SK-N-SH treated with all-trans-retinoic acid at 6 μM for 48 hours (cell line): Measurements from ENCODE around the gene SDK2.

Experiments
- ATAC-seq: fragments of 200-7000 bp; cut with Tn5 transposase; 3 replicates; pipeline ENCODE4 v1.9.1; 2020; ENCODE audit warnings: mild to moderate bottlenecking, moderate library complexity
- ARNTL ChIP-seq: fragments of 450-650 bp; formaldehyde crosslinking; IDR thresholded peaks from 2 replicates; pipeline ENCODE4 v1.5.0; 2020; ENCODE audit warnings: low read depth, mild to moderate bottlenecking, moderate library complexity, borderline replicate concordance
- BACH2 ChIP-seq: fragments of 250-450 bp; sonication (Bioruptor Pico); IDR thresholded peaks from 2 replicates; pipeline ENCODE4 v1.9.0; 2021; ENCODE audit warnings: mild to moderate bottlenecking, borderline replicate concordance
- CSDC2 ChIP-seq: fragments of 250-450 bp; sonication (Bioruptor Pico); IDR thresholded peaks from 2 replicates; pipeline ENCODE4 v1.5.0; 2020; ENCODE audit warnings: mild to moderate bottlenecking, moderate library complexity
- ESRRG ChIP-seq: fragments of 250-450 bp; sonication (Bioruptor Pico); IDR thresholded peaks from 2 replicates; pipeline ENCODE4 v1.6.1; 2021; ENCODE audit warnings: mild to moderate bottlenecking
- GLIS3 ChIP-seq: fragments of 250-450 bp; sonication (Bioruptor Pico); IDR thresholded peaks from 2 replicates; pipeline ENCODE4 v1.5.0; 2020; ENCODE audit warnings: mild to moderate bottlenecking, moderate library complexity
- ISL1 ChIP-seq: fragments of 250-450 bp; sonication (Bioruptor Pico); IDR thresholded peaks from 2 replicates; pipeline ENCODE4 v2.1.2; 2022; ENCODE audit warnings: mild to moderate bottlenecking, moderate library complexity
- OSR1 ChIP-seq: fragments of 250-450 bp; sonication (Bioruptor Pico); IDR thresholded peaks from 2 replicates; pipeline ENCODE4 v1.8.0; 2022; ENCODE audit warnings: moderate library complexity, mild to moderate bottlenecking, inconsistent platforms
- PPARA ChIP-seq: fragments of 250-450 bp; sonication (Bioruptor Pico); IDR thresholded peaks from 2 replicates; pipeline ENCODE4 v1.5.0; 2020; ENCODE audit warnings: mild to moderate bottlenecking, borderline replicate concordance
- RARB ChIP-seq: fragments of 250-450 bp; sonication (Bioruptor Pico); IDR thresholded peaks from 2 replicates; pipeline ENCODE4 v1.8.0; 2021; ENCODE audit warnings: mild to moderate bottlenecking, moderate library complexity
- SNAI2 ChIP-seq: fragments of 250-450 bp; sonication (Bioruptor Pico); IDR thresholded peaks from 2 replicates; pipeline ENCODE4 v1.5.0; 2020; ENCODE audit warnings: mild to moderate bottlenecking, moderate library complexity
- TCF4 ChIP-seq: fragments of 250-450 bp; sonication (Bioruptor Pico); IDR thresholded peaks from 2 replicates; pipeline ENCODE4 v1.8.0; 2021; ENCODE audit warnings: mild to moderate bottlenecking, moderate library complexity, borderline replicate concordance
- TOX ChIP-seq: fragments of 250-450 bp; sonication (Bioruptor Pico); IDR thresholded peaks from 2 replicates; pipeline ENCODE4 v1.8.0; 2021; ENCODE audit warnings: mild to moderate bottlenecking, moderate library complexity, borderline replicate concordance
- ZC3H10 ChIP-seq: fragments of 250-450 bp; sonication (Bioruptor Pico); IDR thresholded peaks from 2 replicates; pipeline ENCODE4 v1.5.1; 2021; ENCODE audit warnings: mild to moderate bottlenecking, moderate library complexity
- ZFP3 ChIP-seq: fragments of 250-450 bp; sonication (Bioruptor Pico); IDR thresholded peaks from 2 replicates; pipeline ENCODE4 v1.5.0; 2020; ENCODE audit warnings: mild to moderate bottlenecking, moderate library complexity
- ZFP30 ChIP-seq: fragments of 450-650 bp; formaldehyde crosslinking; IDR thresholded peaks from 2 replicates; pipeline ENCODE4 v1.5.0; 2022; ENCODE audit warnings: mild to moderate bottlenecking, moderate library complexity
- ZNF565 ChIP-seq: fragments of 450-650 bp; formaldehyde crosslinking; conservative IDR thresholded peaks from 2 replicates; pipeline ENCODE4 v1.5.0; 2020; ENCODE audit warnings: low read depth, mild to moderate bottlenecking, moderate library complexity
- ZNF70 ChIP-seq: fragments of 450-650 bp; formaldehyde crosslinking; IDR thresholded peaks from 2 replicates; pipeline ENCODE4 v1.5.0; 2020; ENCODE audit warnings: mild to moderate bottlenecking, moderate library complexity
- ZNF8 ChIP-seq: fragments of 450-650 bp; formaldehyde crosslinking; IDR thresholded peaks from 2 replicates; pipeline ENCODE4 v1.5.0; 2020; ENCODE audit warnings: mild to moderate bottlenecking, moderate library complexity
- TF ChIP-seq, protein P1 (sequence below): fragments of 250-450 bp; sonication (Bioruptor Pico); IDR thresholded peaks from 2 replicates; pipeline ENCODE4 v1.8.0; 2021; ENCODE audit warnings: low read depth, mild to moderate bottlenecking, moderate library complexity, borderline replicate concordance
- TF ChIP-seq, protein P2 (sequence below): fragments of 250-450 bp; sonication (Bioruptor Pico); IDR thresholded peaks from 2 replicates; pipeline ENCODE4 v1.8.0; 2020; ENCODE audit warnings: mild to moderate bottlenecking, moderate library complexity, borderline replicate concordance
- TF ChIP-seq, protein P3 (sequence below): fragments of 250-450 bp; sonication (Bioruptor Pico); IDR thresholded peaks from 2 replicates; pipeline ENCODE4 v1.5.1; 2021; ENCODE audit warnings: mild to moderate bottlenecking, moderate library complexity
- TF ChIP-seq, protein P4 (sequence below): fragments of 250-450 bp; sonication (Bioruptor Pico); IDR thresholded peaks from 2 replicates; pipeline ENCODE4 v1.5.1; 2020; ENCODE audit warnings: low read depth, mild to moderate bottlenecking, moderate library complexity
- TF ChIP-seq, protein P5 (sequence below): fragments of 250-450 bp; sonication (Bioruptor Pico); IDR thresholded peaks from 2 replicates; pipeline ENCODE4 v1.5.0; 2020; ENCODE audit warnings: mild to moderate bottlenecking, moderate library complexity

The SDK2 gene

DNA sequence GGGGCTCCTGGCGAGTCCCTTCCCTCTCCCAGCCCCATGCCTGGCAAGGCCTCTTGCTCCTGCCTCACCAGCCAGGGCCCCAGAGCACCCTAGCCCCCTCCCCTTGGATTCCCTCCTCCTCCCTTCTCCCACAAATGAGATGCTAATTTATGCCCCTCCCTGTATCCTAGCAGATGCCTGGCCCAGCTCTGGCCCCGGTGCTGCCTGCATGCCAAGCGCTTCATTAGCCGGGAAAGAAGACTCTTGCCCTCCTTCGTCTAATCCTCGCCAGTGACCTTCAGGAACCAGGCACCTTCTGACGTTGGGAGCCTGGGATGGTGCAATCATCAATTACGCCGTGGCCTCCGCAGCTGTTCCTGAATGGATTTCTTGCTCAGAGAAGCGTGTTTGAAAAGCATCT, 127.8 kb downstream of the SDK2 start (continued):
- TF ChIP-seq, protein P1, sequence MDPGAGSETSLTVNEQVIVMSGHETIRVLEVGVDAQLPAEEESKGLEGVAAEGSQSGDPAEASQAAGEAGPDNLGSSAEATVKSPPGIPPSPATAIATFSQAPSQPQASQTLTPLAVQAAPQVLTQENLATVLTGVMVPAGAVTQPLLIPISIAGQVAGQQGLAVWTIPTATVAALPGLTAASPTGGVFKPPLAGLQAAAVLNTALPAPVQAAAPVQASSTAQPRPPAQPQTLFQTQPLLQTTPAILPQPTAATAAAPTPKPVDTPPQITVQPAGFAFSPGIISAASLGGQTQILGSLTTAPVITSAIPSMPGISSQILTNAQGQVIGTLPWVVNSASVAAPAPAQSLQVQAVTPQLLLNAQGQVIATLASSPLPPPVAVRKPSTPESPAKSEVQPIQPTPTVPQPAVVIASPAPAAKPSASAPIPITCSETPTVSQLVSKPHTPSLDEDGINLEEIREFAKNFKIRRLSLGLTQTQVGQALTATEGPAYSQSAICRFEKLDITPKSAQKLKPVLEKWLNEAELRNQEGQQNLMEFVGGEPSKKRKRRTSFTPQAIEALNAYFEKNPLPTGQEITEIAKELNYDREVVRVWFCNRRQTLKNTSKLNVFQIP (CRISPR knock-in tag): no peak
- TF ChIP-seq TOX (no peak), ZC3H10 (no peak), SNAI2 (CRISPR knock-in tag) (no peak), ZFP30 (no peak), ARNTL (CRISPR knock-in tag) (no peak), ISL1 (CRISPR knock-in tag) (no peak), ZNF565 (CRISPR knock-in tag) (no peak), ZNF70 (no peak)

DNA sequence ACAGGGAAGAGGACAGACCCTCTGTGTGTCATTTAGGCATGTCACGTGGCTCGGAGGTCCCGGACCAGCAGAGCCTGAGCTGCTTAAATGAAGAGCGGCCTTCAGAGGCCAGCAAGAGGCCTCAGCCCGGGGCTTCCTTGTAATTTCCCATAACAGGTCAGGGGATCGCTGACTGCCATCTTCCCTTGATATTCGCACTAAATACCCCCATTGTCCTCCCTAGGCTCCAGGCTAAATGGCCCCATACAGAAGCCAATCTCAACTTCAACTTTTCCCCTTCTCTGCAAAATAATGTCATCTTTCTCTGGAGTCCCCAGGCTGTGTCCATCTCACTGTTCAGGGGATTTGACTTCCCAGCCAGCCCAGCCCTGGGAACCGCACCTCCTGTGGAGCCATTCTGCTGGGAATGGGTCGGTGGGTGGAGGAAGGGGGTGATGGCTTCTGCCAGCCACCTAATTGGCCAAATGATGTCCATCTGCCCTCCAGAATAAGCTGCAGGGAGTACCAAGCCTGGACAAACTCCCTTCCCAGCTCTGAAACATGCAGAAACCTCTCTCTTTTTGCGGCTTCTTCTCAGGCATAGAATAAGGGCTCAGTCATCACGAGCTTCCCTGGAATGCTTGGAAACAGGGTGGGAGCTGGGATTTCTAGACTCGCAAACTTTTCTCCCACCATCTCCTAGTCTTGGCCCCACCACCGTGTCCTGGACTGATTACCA, 129.9 kb downstream of the SDK2 start:
- TF ChIP-seq TCF4 (CRISPR knock-in tag): no peak
- TF ChIP-seq TOX: no peak
- no peak for TF ChIP-seq ZNF8 (CRISPR knock-in tag)
- TF ChIP-seq ZFP3 (CRISPR knock-in tag): no peak
- no peak for TF ChIP-seq ARNTL (CRISPR knock-in tag)
- TF ChIP-seq, protein P1 (CRISPR knock-in tag): no peak
- TF ChIP-seq, protein P2, sequence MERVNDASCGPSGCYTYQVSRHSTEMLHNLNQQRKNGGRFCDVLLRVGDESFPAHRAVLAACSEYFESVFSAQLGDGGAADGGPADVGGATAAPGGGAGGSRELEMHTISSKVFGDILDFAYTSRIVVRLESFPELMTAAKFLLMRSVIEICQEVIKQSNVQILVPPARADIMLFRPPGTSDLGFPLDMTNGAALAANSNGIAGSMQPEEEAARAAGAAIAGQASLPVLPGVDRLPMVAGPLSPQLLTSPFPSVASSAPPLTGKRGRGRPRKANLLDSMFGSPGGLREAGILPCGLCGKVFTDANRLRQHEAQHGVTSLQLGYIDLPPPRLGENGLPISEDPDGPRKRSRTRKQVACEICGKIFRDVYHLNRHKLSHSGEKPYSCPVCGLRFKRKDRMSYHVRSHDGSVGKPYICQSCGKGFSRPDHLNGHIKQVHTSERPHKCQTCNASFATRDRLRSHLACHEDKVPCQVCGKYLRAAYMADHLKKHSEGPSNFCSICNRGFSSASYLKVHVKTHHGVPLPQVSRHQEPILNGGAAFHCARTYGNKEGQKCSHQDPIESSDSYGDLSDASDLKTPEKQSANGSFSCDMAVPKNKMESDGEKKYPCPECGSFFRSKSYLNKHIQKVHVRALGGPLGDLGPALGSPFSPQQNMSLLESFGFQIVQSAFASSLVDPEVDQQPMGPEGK (CRISPR knock-in tag): no peak
- TF ChIP-seq ZFP30: no peak
- TF ChIP-seq OSR1 (CRISPR knock-in tag): no peak
- no peak for TF ChIP-seq CSDC2 (CRISPR knock-in tag)
- TF ChIP-seq PPARA: no peak
- no peak for TF ChIP-seq BACH2 (CRISPR knock-in tag)
- no peak for TF ChIP-seq RARB (CRISPR knock-in tag)
- no peak for TF ChIP-seq ISL1 (CRISPR knock-in tag)
- TF ChIP-seq ZNF565 (CRISPR knock-in tag): no peak
- TF ChIP-seq, protein P3, sequence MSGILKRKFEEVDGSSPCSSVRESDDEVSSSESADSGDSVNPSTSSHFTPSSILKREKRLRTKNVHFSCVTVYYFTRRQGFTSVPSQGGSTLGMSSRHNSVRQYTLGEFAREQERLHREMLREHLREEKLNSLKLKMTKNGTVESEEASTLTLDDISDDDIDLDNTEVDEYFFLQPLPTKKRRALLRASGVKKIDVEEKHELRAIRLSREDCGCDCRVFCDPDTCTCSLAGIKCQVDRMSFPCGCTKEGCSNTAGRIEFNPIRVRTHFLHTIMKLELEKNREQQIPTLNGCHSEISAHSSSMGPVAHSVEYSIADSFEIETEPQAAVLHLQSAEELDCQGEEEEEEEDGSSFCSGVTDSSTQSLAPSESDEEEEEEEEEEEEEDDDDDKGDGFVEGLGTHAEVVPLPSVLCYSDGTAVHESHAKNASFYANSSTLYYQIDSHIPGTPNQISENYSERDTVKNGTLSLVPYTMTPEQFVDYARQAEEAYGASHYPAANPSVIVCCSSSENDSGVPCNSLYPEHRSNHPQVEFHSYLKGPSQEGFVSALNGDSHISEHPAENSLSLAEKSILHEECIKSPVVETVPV (CRISPR knock-in tag): no peak
- TF ChIP-seq, protein P4, sequence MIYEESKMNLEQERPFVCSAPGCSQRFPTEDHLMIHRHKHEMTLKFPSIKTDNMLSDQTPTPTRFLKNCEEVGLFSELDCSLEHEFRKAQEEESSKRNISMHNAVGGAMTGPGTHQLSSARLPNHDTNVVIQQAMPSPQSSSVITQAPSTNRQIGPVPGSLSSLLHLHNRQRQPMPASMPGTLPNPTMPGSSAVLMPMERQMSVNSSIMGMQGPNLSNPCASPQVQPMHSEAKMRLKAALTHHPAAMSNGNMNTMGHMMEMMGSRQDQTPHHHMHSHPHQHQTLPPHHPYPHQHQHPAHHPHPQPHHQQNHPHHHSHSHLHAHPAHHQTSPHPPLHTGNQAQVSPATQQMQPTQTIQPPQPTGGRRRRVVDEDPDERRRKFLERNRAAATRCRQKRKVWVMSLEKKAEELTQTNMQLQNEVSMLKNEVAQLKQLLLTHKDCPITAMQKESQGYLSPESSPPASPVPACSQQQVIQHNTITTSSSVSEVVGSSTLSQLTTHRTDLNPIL (CRISPR knock-in tag): no peak
- no peak for TF ChIP-seq ESRRG (CRISPR knock-in tag)
- TF ChIP-seq GLIS3 (CRISPR knock-in tag): no peak
- no peak for TF ChIP-seq SNAI2 (CRISPR knock-in tag)

DNA sequence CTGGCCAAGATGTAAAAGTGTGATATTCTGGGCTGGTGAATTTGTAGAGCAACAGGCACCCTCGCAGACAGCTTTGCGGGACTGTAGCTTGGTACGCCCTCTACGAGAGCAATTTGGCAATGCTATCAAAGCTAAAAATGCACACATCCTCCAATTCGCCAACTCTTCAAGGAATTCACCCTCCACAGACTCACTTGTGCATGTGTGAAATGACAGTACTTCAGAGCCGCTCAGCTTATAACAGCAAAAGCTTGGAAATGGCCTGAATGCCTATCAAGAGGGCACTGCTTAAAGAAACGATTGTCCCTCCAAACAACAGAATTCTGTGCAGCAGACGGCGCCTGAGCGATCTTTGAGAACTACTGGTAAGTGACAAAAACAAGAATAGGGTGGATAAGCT, 130.8 kb downstream of the SDK2 start:
- ATAC-seq: no peak
- TF ChIP-seq OSR1 (CRISPR knock-in tag): no peak
- TF ChIP-seq ZNF8 (CRISPR knock-in tag): no peak
- TF ChIP-seq TCF4 (CRISPR knock-in tag): no peak
- TF ChIP-seq, protein P2 (CRISPR knock-in tag): no peak
- TF ChIP-seq, protein P4 (CRISPR knock-in tag): no peak
- TF ChIP-seq, protein P5, sequence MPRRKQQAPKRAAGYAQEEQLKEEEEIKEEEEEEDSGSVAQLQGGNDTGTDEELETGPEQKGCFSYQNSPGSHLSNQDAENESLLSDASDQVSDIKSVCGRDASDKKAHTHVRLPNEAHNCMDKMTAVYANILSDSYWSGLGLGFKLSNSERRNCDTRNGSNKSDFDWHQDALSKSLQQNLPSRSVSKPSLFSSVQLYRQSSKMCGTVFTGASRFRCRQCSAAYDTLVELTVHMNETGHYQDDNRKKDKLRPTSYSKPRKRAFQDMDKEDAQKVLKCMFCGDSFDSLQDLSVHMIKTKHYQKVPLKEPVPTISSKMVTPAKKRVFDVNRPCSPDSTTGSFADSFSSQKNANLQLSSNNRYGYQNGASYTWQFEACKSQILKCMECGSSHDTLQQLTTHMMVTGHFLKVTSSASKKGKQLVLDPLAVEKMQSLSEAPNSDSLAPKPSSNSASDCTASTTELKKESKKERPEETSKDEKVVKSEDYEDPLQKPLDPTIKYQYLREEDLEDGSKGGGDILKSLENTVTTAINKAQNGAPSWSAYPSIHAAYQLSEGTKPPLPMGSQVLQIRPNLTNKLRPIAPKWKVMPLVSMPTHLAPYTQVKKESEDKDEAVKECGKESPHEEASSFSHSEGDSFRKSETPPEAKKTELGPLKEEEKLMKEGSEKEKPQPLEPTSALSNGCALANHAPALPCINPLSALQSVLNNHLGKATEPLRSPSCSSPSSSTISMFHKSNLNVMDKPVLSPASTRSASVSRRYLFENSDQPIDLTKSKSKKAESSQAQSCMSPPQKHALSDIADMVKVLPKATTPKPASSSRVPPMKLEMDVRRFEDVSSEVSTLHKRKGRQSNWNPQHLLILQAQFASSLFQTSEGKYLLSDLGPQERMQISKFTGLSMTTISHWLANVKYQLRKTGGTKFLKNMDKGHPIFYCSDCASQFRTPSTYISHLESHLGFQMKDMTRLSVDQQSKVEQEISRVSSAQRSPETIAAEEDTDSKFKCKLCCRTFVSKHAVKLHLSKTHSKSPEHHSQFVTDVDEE (CRISPR knock-in tag): no peak
- no peak for TF ChIP-seq ZFP3 (CRISPR knock-in tag)
- TF ChIP-seq BACH2 (CRISPR knock-in tag): no peak
- TF ChIP-seq ZC3H10: no peak
- TF ChIP-seq TOX: no peak

More for the DNA sequence above, 129.9 kb downstream of the SDK2 start:
- no peak for ATAC-seq
